K562 (cell line): Measurements from ENCODE around the gene BZW2. TPM values are rescaled to one million over a fixed set of nuclear protein-coding genes. Genes with fewer than 3 reads are reported as not detected.

Source experiments
- CBFA2T2 ChIP-seq: fragments of 450-650 bp; conservative IDR thresholded peaks from 2 replicates; pipeline ENCODE4 v1.6.1; 2017; ENCODE audit warnings: mild to moderate bottlenecking
- CBX8 ChIP-seq: fragments of 200-600 bp; sonication (generic); IDR thresholded peaks from 2 replicates; pipeline ENCODE4 v1.6.1; 2012; ENCODE audit warnings: borderline replicate concordance, mixed run types, low read depth, mild to moderate bottlenecking, moderate library complexity, mixed read lengths, low read length, control low read depth, inconsistent platforms; ENCODE audit not compliant: poor library complexity, severe bottlenecking; ENCODE audit errors: extremely low read depth
- CREB3L1 ChIP-seq: fragments of 450-650 bp; IDR thresholded peaks from 2 replicates; pipeline ENCODE4 v1.6.1; 2014; ENCODE audit warnings: low read depth, mild to moderate bottlenecking, moderate library complexity, borderline replicate concordance
- HDAC3 ChIP-seq: fragments of 450-650 bp; IDR thresholded peaks from 2 replicates; pipeline ENCODE4 v1.6.1; 2018; ENCODE audit warnings: borderline replicate concordance, mild to moderate bottlenecking, moderate library complexity; ENCODE audit not compliant: partially characterized antibody
- HSF4 ChIP-seq: fragments of 250-450 bp; sonication (Bioruptor Pico); IDR thresholded peaks from 2 replicates; pipeline ENCODE4 v2.1.2; 2022; ENCODE audit warnings: mild to moderate bottlenecking, moderate library complexity, borderline replicate concordance
- KDM5B ChIP-seq: fragments of 200-600 bp; sonication (generic); IDR thresholded peaks from 2 replicates; pipeline ENCODE4 v1.6.1; 2012; ENCODE audit warnings: low read depth, mild to moderate bottlenecking, moderate library complexity, low read length, control low read depth, inconsistent platforms; ENCODE audit not compliant: insufficient replicate concordance
- MTA2 ChIP-seq: fragments of 450-650 bp; IDR thresholded peaks from 2 replicates; pipeline ENCODE4 v1.6.1; 2016; ENCODE audit warnings: low read depth
- MXI1 ChIP-seq: IDR thresholded peaks from 2 replicates; pipeline ENCODE4 v1.6.1; 2011; ENCODE audit warnings: low read depth, mild to moderate bottlenecking, improper control_type of control experiment, low read length
- NCOA1 ChIP-seq: fragments of 450-650 bp; IDR thresholded peaks from 2 replicates; pipeline ENCODE4 v1.6.1; 2016; ENCODE audit warnings: low read depth
- NR2C2 ChIP-seq, 2 experiments: fragments of 200-800 bp in 1 of 2; sonication (Bioruptor generic) in 1 of 2; sonication (generic) in 1 of 2; formaldehyde crosslinking in 1 of 2; IDR thresholded peaks; 2 replicates each; pipeline versions ENCODE4 v1.6.1 to v1.8.0; 2016 to 2022; ENCODE audit warnings: mild to moderate bottlenecking in 1 of 2, missing compliant biosample characterization in 1 of 2, missing genetic modification characterization in 1 of 2, missing genetic modification reagents in 1 of 2
- POLR2AphosphoS5 ChIP-seq: IDR thresholded peaks from 2 replicates; pipeline ENCODE4 v1.6.1; 2011; ENCODE audit warnings: mild to moderate bottlenecking, low read depth, low read length, moderate library complexity; ENCODE audit not compliant: control insufficient read depth, insufficient read depth
- PRMT5 ChIP-seq: sonication (generic); formaldehyde crosslinking; IDR thresholded peaks from 2 replicates; pipeline ENCODE4 v1.5.0; 2020; ENCODE audit warnings: missing genetic modification reagents
- RNF2 ChIP-seq: sonication (generic); IDR thresholded peaks from 2 replicates; pipeline ENCODE4 v1.6.1; 2016
- SMARCA4 ChIP-seq: fragments of 450-650 bp; IDR thresholded peaks from 2 replicates; pipeline ENCODE4 v1.6.1; 2016
- SNRNP70 ChIP-seq: fragments of 200-400 bp; formaldehyde crosslinking; optimal IDR thresholded peaks from 2 replicates; pipeline ENCODE3; 2017; ENCODE audit warnings: low read depth, low read length
- SRSF7 ChIP-seq: fragments of 200-400 bp; formaldehyde crosslinking; optimal IDR thresholded peaks from 2 replicates; pipeline ENCODE3; 2017; ENCODE audit warnings: mild to moderate bottlenecking, low read depth, low read length
- TCF3 ChIP-seq: sonication (generic); formaldehyde crosslinking; IDR thresholded peaks from 2 replicates; pipeline ENCODE4 v1.4.0; 2020; ENCODE audit warnings: mild to moderate bottlenecking, missing genetic modification reagents
- TEAD4 ChIP-seq, 2 experiments: sonication (generic) in 1 of 2; formaldehyde crosslinking in 1 of 2; IDR thresholded peaks; 2 replicates each; pipeline versions ENCODE4 v1.6.1 to v1.8.0; 2012 to 2022; ENCODE audit warnings: borderline replicate concordance in 1 of 2, inconsistent platforms in 1 of 2, low read length in 1 of 2, mild to moderate bottlenecking in 1 of 2, missing genetic modification reagents in 1 of 2
- THAP7 ChIP-seq: fragments of 250-450 bp; sonication (Bioruptor Pico); IDR thresholded peaks from 2 replicates; pipeline ENCODE4 v1.5.0; 2021
- VEZF1 ChIP-seq: fragments of 200-800 bp; sonication (Bioruptor generic); IDR thresholded peaks from 2 replicates; pipeline ENCODE4 v1.6.1; 2017; ENCODE audit warnings: missing genetic modification characterization, missing compliant biosample characterization
- ZBTB5 ChIP-seq: fragments of 450-650 bp; IDR thresholded peaks from 2 replicates; pipeline ENCODE4 v1.6.1; 2017; ENCODE audit warnings: antibody characterized with exemption
- ZNF384 ChIP-seq: IDR thresholded peaks from 2 replicates; pipeline ENCODE4 v1.6.1; 2012; ENCODE audit warnings: low read depth, low read length, improper control_type of control experiment
- ZNF507 ChIP-seq: conservative IDR thresholded peaks from 2 replicates; pipeline ENCODE4 v1.6.1; 2017; ENCODE audit warnings: missing genetic modification characterization, missing compliant biosample characterization
- polyA plus RNA-seq, 8 experiments: library from polyadenylated mRNA; depleted of rRNA in 4 of 8; stranded (reverse) in 5 of 8; unstranded in 3 of 8; fragments of >200 nt; fragmentation: Nextera tagmentation in 2 of 8; fragmentation: Illumina TruSeq in 1 of 8; extraction: Ambion mirVana in 2 of 8; extraction: Trizol in 1 of 8; gene quantifications; 2 replicates each; pipeline versions ENCODE4 v1.2.1 to v1.2.3, GENCODE V29; 2011 to 2014; ENCODE audit warnings: inconsistent platforms in 1 of 8, missing spikeins in 1 of 8
- total RNA-seq, 7 experiments: library from RNA; depleted of rRNA in 6 of 7; stranded (reverse); fragments of >200 nt in 6 of 7; fragmentation: Illumina TruSeq in 2 of 7; extraction: Trizol in 2 of 7; gene quantifications; 2 replicates each; pipeline versions ENCODE4 v1.2.1 to v1.2.3, GENCODE V29; 2011 to 2021; ENCODE audit warnings: low replicate concordance in 1 of 7

Gene BZW2
- total and polyA plus RNA-seq, 9 of the 15 experiments (the other 6 are each of a cell fraction or from before 2014, with no cell fraction given): 140 to 316 (median 173) TPM

GRCh38 chr7:16742547-16742946, 96.6 kb downstream of the BZW2 start (continued):
- no peak for TF ChIP-seq THAP7
- peak; percentile 60; the same call in 1 of the 2 replicates for TF ChIP-seq NCOA1
- no peak for TF ChIP-seq NR2C2 (CRISPR knock-in tag; IDR thresholded peaks at IDR 0.05)
- no peak for TF ChIP-seq NR2C2 (tag; IDR thresholded peaks at IDR 0.05)
- no peak for TF ChIP-seq ZNF507
- no peak for TF ChIP-seq HSF4 (CRISPR knock-in tag)
- TF ChIP-seq CBX8: no peak
- TF ChIP-seq POLR2AphosphoS5: peak; percentile 33; the same call in 1 of the 2 replicates
- no peak for TF ChIP-seq VEZF1 (CRISPR knock-in tag)
- no peak for TF ChIP-seq RNF2
- no peak for TF ChIP-seq HDAC3
- no peak for TF ChIP-seq SRSF7
- TF ChIP-seq MXI1: no peak
- TF ChIP-seq CREB3L1: no peak
- TF ChIP-seq SMARCA4: peak; percentile 87
- no peak for TF ChIP-seq SNRNP70
- TF ChIP-seq PRMT5 (CRISPR knock-in tag): no peak
- TF ChIP-seq ZBTB5: no peak
- peak; percentile 88 for TF ChIP-seq ZNF384
- TF ChIP-seq CBFA2T2: peak; percentile 58
- TF ChIP-seq MTA2: peak; percentile 44; the same call in 1 of the 2 replicates
- peak; percentile 56 for TF ChIP-seq TEAD4 (IDR thresholded peaks at IDR 0.05; ENCODE audit: low read length)
- no peak for TF ChIP-seq TEAD4 (CRISPR knock-in tag; IDR thresholded peaks at IDR 0.05; ENCODE audit: borderline replicate concordance)
- no peak for TF ChIP-seq KDM5B
- peak; percentile 41 for TF ChIP-seq TCF3 (CRISPR knock-in tag)
